SK-N-SH treated with all-trans-retinoic acid at 6 μM for 48 hours (cell line): ENCODE results near the gene VTI1A.

Experiments
- ATAC-seq: fragments of 200-7000 bp; cut with Tn5 transposase; 3 replicates; pipeline ENCODE4 v1.9.1; 2020; ENCODE audit warnings: mild to moderate bottlenecking, moderate library complexity
- BACH2 ChIP-seq: fragments of 250-450 bp; sonication (Bioruptor Pico); IDR thresholded peaks from 2 replicates; pipeline ENCODE4 v1.9.0; 2021; ENCODE audit warnings: mild to moderate bottlenecking, borderline replicate concordance
- CREB5 ChIP-seq: fragments of 250-450 bp; sonication (Bioruptor Pico); IDR thresholded peaks from 2 replicates; pipeline ENCODE4 v1.5.1; 2020; ENCODE audit warnings: low read depth, mild to moderate bottlenecking, moderate library complexity
- CSDC2 ChIP-seq: fragments of 250-450 bp; sonication (Bioruptor Pico); IDR thresholded peaks from 2 replicates; pipeline ENCODE4 v1.5.0; 2020; ENCODE audit warnings: mild to moderate bottlenecking, moderate library complexity
- ESRRG ChIP-seq: fragments of 250-450 bp; sonication (Bioruptor Pico); IDR thresholded peaks from 2 replicates; pipeline ENCODE4 v1.6.1; 2021; ENCODE audit warnings: mild to moderate bottlenecking
- GLIS3 ChIP-seq: fragments of 250-450 bp; sonication (Bioruptor Pico); IDR thresholded peaks from 2 replicates; pipeline ENCODE4 v1.5.0; 2020; ENCODE audit warnings: mild to moderate bottlenecking, moderate library complexity
- ISL1 ChIP-seq: fragments of 250-450 bp; sonication (Bioruptor Pico); IDR thresholded peaks from 2 replicates; pipeline ENCODE4 v2.1.2; 2022; ENCODE audit warnings: mild to moderate bottlenecking, moderate library complexity
- OSR1 ChIP-seq: fragments of 250-450 bp; sonication (Bioruptor Pico); IDR thresholded peaks from 2 replicates; pipeline ENCODE4 v1.8.0; 2022; ENCODE audit warnings: moderate library complexity, mild to moderate bottlenecking, inconsistent platforms
- PATZ1 ChIP-seq: fragments of 250-450 bp; sonication (Bioruptor Pico); IDR thresholded peaks from 2 replicates; pipeline ENCODE4 v1.8.0; 2020; ENCODE audit warnings: mild to moderate bottlenecking, moderate library complexity, borderline replicate concordance
- POU6F1 ChIP-seq: fragments of 250-450 bp; sonication (Bioruptor Pico); IDR thresholded peaks from 2 replicates; pipeline ENCODE4 v1.8.0; 2021; ENCODE audit warnings: low read depth, mild to moderate bottlenecking, moderate library complexity, borderline replicate concordance
- RARB ChIP-seq: fragments of 250-450 bp; sonication (Bioruptor Pico); IDR thresholded peaks from 2 replicates; pipeline ENCODE4 v1.8.0; 2021; ENCODE audit warnings: mild to moderate bottlenecking, moderate library complexity
- SNAI2 ChIP-seq: fragments of 250-450 bp; sonication (Bioruptor Pico); IDR thresholded peaks from 2 replicates; pipeline ENCODE4 v1.5.0; 2020; ENCODE audit warnings: mild to moderate bottlenecking, moderate library complexity
- TCF4 ChIP-seq: fragments of 250-450 bp; sonication (Bioruptor Pico); IDR thresholded peaks from 2 replicates; pipeline ENCODE4 v1.8.0; 2021; ENCODE audit warnings: mild to moderate bottlenecking, moderate library complexity, borderline replicate concordance
- TOX ChIP-seq: fragments of 250-450 bp; sonication (Bioruptor Pico); IDR thresholded peaks from 2 replicates; pipeline ENCODE4 v1.8.0; 2021; ENCODE audit warnings: mild to moderate bottlenecking, moderate library complexity, borderline replicate concordance
- ZC3H10 ChIP-seq: fragments of 250-450 bp; sonication (Bioruptor Pico); IDR thresholded peaks from 2 replicates; pipeline ENCODE4 v1.5.1; 2021; ENCODE audit warnings: mild to moderate bottlenecking, moderate library complexity
- ZFP3 ChIP-seq: fragments of 250-450 bp; sonication (Bioruptor Pico); IDR thresholded peaks from 2 replicates; pipeline ENCODE4 v1.5.0; 2020; ENCODE audit warnings: mild to moderate bottlenecking, moderate library complexity
- ZFP30 ChIP-seq: fragments of 450-650 bp; formaldehyde crosslinking; IDR thresholded peaks from 2 replicates; pipeline ENCODE4 v1.5.0; 2022; ENCODE audit warnings: mild to moderate bottlenecking, moderate library complexity
- ZNF565 ChIP-seq: fragments of 450-650 bp; formaldehyde crosslinking; conservative IDR thresholded peaks from 2 replicates; pipeline ENCODE4 v1.5.0; 2020; ENCODE audit warnings: low read depth, mild to moderate bottlenecking, moderate library complexity
- ZNF70 ChIP-seq: fragments of 450-650 bp; formaldehyde crosslinking; IDR thresholded peaks from 2 replicates; pipeline ENCODE4 v1.5.0; 2020; ENCODE audit warnings: mild to moderate bottlenecking, moderate library complexity
- ZNF8 ChIP-seq: fragments of 450-650 bp; formaldehyde crosslinking; IDR thresholded peaks from 2 replicates; pipeline ENCODE4 v1.5.0; 2020; ENCODE audit warnings: mild to moderate bottlenecking, moderate library complexity

VTI1A gene

GRCh38 chr10:112712536-112712935 lies 265.5 kb downstream of the VTI1A start:
- no peak for ATAC-seq
- TF ChIP-seq BACH2 (CRISPR knock-in tag) (no peak), ZNF565 (CRISPR knock-in tag) (no peak), TOX (CRISPR knock-in tag) (no peak), PATZ1 (no peak), GLIS3 (CRISPR knock-in tag) (no peak), CSDC2 (CRISPR knock-in tag) (no peak), CREB5 (CRISPR knock-in tag) (no peak), OSR1 (CRISPR knock-in tag) (no peak)
- TF ChIP-seq, all 23 proteins: peak for 0

GRCh38 chr10:112713411-112713810 lies 266.4 kb downstream of the VTI1A start:
- no peak for TF ChIP-seq SNAI2 (CRISPR knock-in tag)
- no peak for TF ChIP-seq BACH2 (CRISPR knock-in tag)
- TF ChIP-seq ESRRG (CRISPR knock-in tag): no peak
- no peak for TF ChIP-seq POU6F1
- ATAC-seq: peak; percentile 90

- no peak for ATAC-seq
Observed at GRCh38 chr10:112715581-112715980, 268.6 kb downstream of the VTI1A start.

GRCh38 chr10:112716076-112716475 lies 269.1 kb downstream of the VTI1A start:
- TF ChIP-seq POU6F1 (no peak), TOX (CRISPR knock-in tag) (no peak), ISL1 (no peak)
- no peak for ATAC-seq

More at GRCh38 chr10:112715581-112715980, 268.6 kb downstream of the VTI1A start:
- TF ChIP-seq GLIS3 (CRISPR knock-in tag) (no peak), ESRRG (CRISPR knock-in tag) (no peak), TOX (CRISPR knock-in tag) (no peak), POU6F1 (no peak), OSR1 (CRISPR knock-in tag) (no peak), ZNF8 (CRISPR knock-in tag) (no peak), PATZ1 (no peak), ZFP3 (no peak), SNAI2 (CRISPR knock-in tag) (no peak)

GRCh38 chr10:112716924-112717413 lies 270.0 kb downstream of the VTI1A start:
- peak; percentile 73 for ATAC-seq
- no peak for TF ChIP-seq ESRRG (CRISPR knock-in tag)
- no peak for TF ChIP-seq ZNF70 (CRISPR knock-in tag)
- no peak for TF ChIP-seq RARB (CRISPR knock-in tag)
- TF ChIP-seq TOX (CRISPR knock-in tag): no peak
- no peak for TF ChIP-seq TCF4 (CRISPR knock-in tag)
- no peak for TF ChIP-seq ZNF8 (CRISPR knock-in tag)
- TF ChIP-seq CREB5 (CRISPR knock-in tag): no peak
- no peak for TF ChIP-seq ZFP30
- TF ChIP-seq ZC3H10 (CRISPR knock-in tag): no peak
- TF ChIP-seq BACH2 (CRISPR knock-in tag): no peak
- TF ChIP-seq ZFP3: no peak
